SU-DHL-6 (cell line): ENCODE results near the gene ZNF142.

Experiments
- H2AFZ ChIP-seq: fragments of 200-600 bp; sonication (generic); 2 replicates; pipeline ENCODE4 v1.6.1; 2014; ENCODE audit warnings: low read depth, mild to moderate bottlenecking, moderate library complexity, mixed read lengths, antibody characterized with exemption, low read length; ENCODE audit not compliant: severe bottlenecking
- H3F3A ChIP-seq: fragments of 200-600 bp; shearing (Covaris generic); 2 replicates; pipeline ENCODE4 v1.6.0; 2016; ENCODE audit warnings: antibody characterized with exemption, mild to moderate bottlenecking; ENCODE audit not compliant: insufficient read depth
- H3K27ac ChIP-seq: fragments of 200-600 bp; sonication (generic); 2 replicates; pipeline ENCODE4 v1.5.1; 2016; ENCODE audit warnings: low read depth, mild to moderate bottlenecking, low read length, moderate library complexity, mixed read lengths
- H3K27me3 ChIP-seq: fragments of 200-600 bp; sonication (generic), shearing (Covaris generic); 2 replicates; pipeline ENCODE4 v1.6.0; 2014; ENCODE audit warnings: mild to moderate bottlenecking, low read length
- H3K36me3 ChIP-seq: fragments of 200-600 bp; sonication (generic); 2 replicates; pipeline ENCODE4 v1.6.1; 2014; ENCODE audit warnings: mild to moderate bottlenecking, low read length, mixed read lengths
- H3K4me2 ChIP-seq: fragments of 300-600, 200-600 bp; shearing (Covaris generic), sonication (generic); 2 replicates; pipeline ENCODE4 v1.6.0; 2014; ENCODE audit warnings: low read length, low read depth, mild to moderate bottlenecking; ENCODE audit not compliant: poor library complexity, severe bottlenecking
- H3K4me3 ChIP-seq: fragments of 200-600 bp; sonication (generic); 2 replicates; pipeline ENCODE4 v1.5.1; 2014; ENCODE audit warnings: antibody characterized with exemption, low read length, mild to moderate bottlenecking, mixed read lengths; ENCODE audit not compliant: insufficient read depth, poor library complexity, severe bottlenecking
- H3K79me2 ChIP-seq: fragments of 200-600 bp; sonication (generic); 2 replicates; pipeline ENCODE4 v1.6.1; 2014; ENCODE audit warnings: mild to moderate bottlenecking, low read length, moderate library complexity; ENCODE audit not compliant: insufficient read depth
- H3K9ac ChIP-seq: fragments of 200-600 bp; sonication (generic); 2 replicates; pipeline ENCODE4 v1.7.0; 2014; ENCODE audit warnings: mild to moderate bottlenecking, low read length
- H3K9me2 ChIP-seq: fragments of 200-600 bp; sonication (generic); replicated peaks from 2 replicates; pipeline ENCODE4 v1.6.1; 2014; ENCODE audit warnings: low read length; ENCODE audit not compliant: insufficient read depth
- H3K9me3 ChIP-seq: fragments of 200-600 bp; sonication (generic); 2 replicates; pipeline ENCODE4 v1.6.1; 2014; ENCODE audit warnings: low read length, mixed read lengths; ENCODE audit not compliant: insufficient read depth
- H4K20me1 ChIP-seq: fragments of 200-600 bp; sonication (generic); 2 replicates; pipeline ENCODE4 v1.6.1; 2014; ENCODE audit warnings: low read depth, mild to moderate bottlenecking, antibody characterized with exemption, low read length, moderate library complexity, mixed read lengths
- CTCF ChIP-seq: fragments of 200-600 bp; sonication (generic); IDR thresholded peaks from one replicate; pipeline ENCODE4 v1.5.1; 2017; ENCODE audit warnings: antibody characterized with exemption, mild to moderate bottlenecking, low read length, moderate library complexity; ENCODE audit not compliant: insufficient read depth, poor library complexity, severe bottlenecking
- EZH2phosphoT487 ChIP-seq: fragments of 200-600 bp; sonication (generic), shearing (Covaris generic); conservative IDR thresholded peaks from 2 replicates; pipeline ENCODE4 v1.6.1; 2018; ENCODE audit warnings: mild to moderate bottlenecking, antibody characterized with exemption, low read length, moderate library complexity, mixed read lengths

The ZNF142 gene

GRCh38 chr2:218615868-218616315 is 43.5 kb downstream of the ZNF142 start:
- Histone ChIP-seq H3K27ac (no peak overlapping the region), H4K20me1 (no peaks in the 10 kb centered on the region), H3K9ac (no peak overlapping the region), H3K27me3 (no peaks in the 10 kb centered on the region), H3K79me2 (no peaks in the 10 kb centered on the region), H2AFZ (no peak overlapping the region), H3K9me2 (no peaks in the 10 kb centered on the region), H3K36me3 (no peaks in the 10 kb centered on the region), H3F3A (no peaks in the 10 kb centered on the region), H3K9me3 (no peaks in the 10 kb centered on the region), H3K4me3 (no peak overlapping the region), H3K4me2 (no peak overlapping the region)
- no peak for TF ChIP-seq EZH2phosphoT487
- TF ChIP-seq CTCF = no peak

- H3K4me3 ChIP-seq = no peak within 1 kb of the TSS
- H3K9me2 ChIP-seq = no peaks in the 10 kb centered on the region
- H4K20me1 ChIP-seq = no peaks in the 10 kb centered on the region
- H3K9me3 ChIP-seq = no peaks in the 10 kb centered on the region
- H3K9ac ChIP-seq = no peak within 1 kb of the TSS
- no peaks in the 10 kb centered on the region for H3K79me2 ChIP-seq
- H2AFZ ChIP-seq = no peak within 1 kb of the TSS
- H3K36me3 ChIP-seq = no peaks in the 10 kb centered on the region
- TF ChIP-seq EZH2phosphoT487 (no peak), CTCF (no peak)
- H3K27me3 ChIP-seq = no peaks in the 10 kb centered on the region
- no peak within 1 kb of the TSS for H3K27ac ChIP-seq
- H3K4me2 ChIP-seq = no peak within 1 kb of the TSS
- H3F3A ChIP-seq = no peaks in the 10 kb centered on the region
Observed at GRCh38 chr2:218607436-218608115, 51.8 kb downstream of the ZNF142 start, which contains the start of gene PLCD4. TSS of gene PLCD4 (plus strand) at chr2:218607899. CDS start at chr2:218615740, 7,841 bp downstream.

GRCh38 chr2:218605432-218605831 is 54.0 kb downstream of the ZNF142 start:
- Histone ChIP-seq H2AFZ (no peak overlapping the region), H3K9me2 (no peaks in the 10 kb centered on the region), H3K36me3 (no peaks in the 10 kb centered on the region), H3K27me3 (no peaks in the 10 kb centered on the region), H3K27ac (no peak overlapping the region), H3K9me3 (no peaks in the 10 kb centered on the region), H3K79me2 (no peaks in the 10 kb centered on the region), H3F3A (no peaks in the 10 kb centered on the region), H3K4me2 (no peak overlapping the region), H3K4me3 (no peak overlapping the region), H4K20me1 (no peaks in the 10 kb centered on the region), H3K9ac (no peak overlapping the region)
- TF ChIP-seq CTCF = no peak
- TF ChIP-seq EZH2phosphoT487 = no peak
